ENCODE data around the gene MLNR. TPM values are rescaled to one million over a fixed set of nuclear protein-coding genes. Genes with fewer than 3 reads are reported as not detected.

Gene MLNR
- total RNA-seq, 1 experiment from 2014 or later: not detected

- H3K4me3 Mint-ChIP-seq (ENCODE audit: unreplicated experiment): no peak overlapping the region
- Histone ChIP-seq H3K4me3 (ENCODE audit: low read depth, low read length) (no peak overlapping the region), H3K36me3 (ENCODE audit: control insufficient read depth, insufficient read depth, low read length) (no peaks in the 10 kb centered on the region), H3K9me3 (no peaks in the 10 kb centered on the region), H3K27me3 (replicated peaks; ENCODE audit: control insufficient read depth, insufficient read depth, low read length) (no peaks in the 10 kb centered on the region), H3K4me1 (peaks cover 13% of the 10 kb centered on the region; the same call in 1 of the 2 replicates)
- H3K27me3 Mint-ChIP-seq (ENCODE audit: insufficient read depth, unreplicated experiment): no peaks in the 10 kb centered on the region
- H3K4me1 Mint-ChIP-seq (ENCODE audit: low read depth, unreplicated experiment): peaks cover 9% of the 10 kb centered on the region
- ChIA-PET CTCF (interaction anchor here (1.3 kb wide), 1 partner anchor 42 kb away, joined by 3 read pairs; no protein-coding TSS in a partner anchor), POLR2A (no interaction called here)
- no peak overlapping the region for H3K27ac Mint-ChIP-seq (ENCODE audit: unreplicated experiment)
- DNase-seq: no peak
- intact Hi-C loops (cut with micrococcal nuclease; ENCODE audit: unreplicated experiment): loop anchor here (1.0 kb wide), 1 partner anchor 9 kb away; the partner anchor contains the start of gene CDADC1
- TF ChIP-seq CTCF (IDR thresholded peaks at IDR 0.05; ENCODE audit: insufficient read depth in 1 of 2, low read depth in 1 of 2, low read length in 1 of 2, severe bottlenecking in 1 of 2, unreplicated experiment in 1 of 2): no peak
- H3K9me3 Mint-ChIP-seq (ENCODE audit: unreplicated experiment): no peaks in the 10 kb centered on the region
- no TSS peak for BruUV-seq (replicated peaks)
- H3K36me3 Mint-ChIP-seq (ENCODE audit: insufficient read depth, unreplicated experiment): no peaks in the 10 kb centered on the region
These were observed 18.5 kb downstream of the MLNR start for GRCh38 chr13:49238621-49239020.

- Histone ChIP-seq H3K9me3 (no peaks in the 10 kb centered on the region), H3K4me3 (ENCODE audit: low read depth, low read length) (no peak overlapping the region), H3K36me3 (ENCODE audit: control insufficient read depth, insufficient read depth, low read length) (no peaks in the 10 kb centered on the region), H3K27me3 (replicated peaks; ENCODE audit: control insufficient read depth, insufficient read depth, low read length) (no peaks in the 10 kb centered on the region), H3K4me1 (peaks cover 13% of the 10 kb centered on the region; the same call in 1 of the 2 replicates)
- CTCF ChIA-PET: interaction anchor here (1.2 kb wide), 1 partner anchor 41 kb away, joined by 8 read pairs; no protein-coding TSS in a partner anchor
- Mint-ChIP-seq H3K36me3 (ENCODE audit: insufficient read depth, unreplicated experiment) (no peaks in the 10 kb centered on the region), H3K9me3 (ENCODE audit: unreplicated experiment) (no peaks in the 10 kb centered on the region), H3K27me3 (ENCODE audit: insufficient read depth, unreplicated experiment) (peaks cover 1% of the 10 kb centered on the region), H3K4me3 (ENCODE audit: unreplicated experiment) (no peak overlapping the region), H3K27ac (ENCODE audit: unreplicated experiment) (no peak overlapping the region), H3K4me1 (ENCODE audit: low read depth, unreplicated experiment) (peaks cover 9% of the 10 kb centered on the region)
- intact Hi-C loops (cut with micrococcal nuclease; ENCODE audit: unreplicated experiment): loop anchor here (1.0 to 2.0 kb wide), 2 partner anchors 41 to 367 kb away; no protein-coding TSS in a partner anchor
- BruUV-seq (replicated peaks): no TSS peak
- DNase-seq: peak in 1 of 2 experiments; percentile 33
- peak; percentile 35 to 55 for TF ChIP-seq CTCF (IDR thresholded peaks at IDR 0.05; ENCODE audit: insufficient read depth in 1 of 2, low read depth in 1 of 2, low read length in 1 of 2, severe bottlenecking in 1 of 2, unreplicated experiment in 1 of 2)
- POLR2A ChIA-PET: no interaction called here
These were observed 19.9 kb downstream of the MLNR start for GRCh38 chr13:49240017-49240416.

DNA sequence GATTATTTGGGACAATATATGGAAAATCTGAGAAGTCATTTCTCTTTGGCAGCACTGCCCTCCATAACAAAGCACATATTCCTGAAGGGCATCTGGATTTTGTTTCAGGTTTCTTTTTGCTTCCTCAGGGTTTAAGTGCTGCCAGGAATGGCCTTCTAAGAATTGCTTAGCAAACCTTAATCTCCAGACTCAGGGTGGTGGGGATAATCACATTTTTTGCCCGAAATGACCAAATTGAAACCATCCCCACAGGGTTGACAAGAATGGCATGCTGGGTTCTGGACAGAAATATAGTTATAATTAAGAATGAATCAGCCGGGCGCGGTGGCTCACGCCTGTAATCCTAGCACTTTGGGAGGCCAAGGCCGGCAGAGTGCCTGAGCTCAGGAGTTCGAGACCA lies 21.2 kb downstream of the MLNR start:
- TF ChIP-seq CTCF (IDR thresholded peaks at IDR 0.05; ENCODE audit: insufficient read depth in 1 of 2, low read depth in 1 of 2, low read length in 1 of 2, severe bottlenecking in 1 of 2, unreplicated experiment in 1 of 2): no peak
- ChIA-PET CTCF (no interaction called here), POLR2A (no interaction called here)
- H3K4me1 Mint-ChIP-seq (ENCODE audit: low read depth, unreplicated experiment): peaks cover 9% of the 10 kb centered on the region
- no peak for DNase-seq
- H3K36me3 Mint-ChIP-seq (ENCODE audit: insufficient read depth, unreplicated experiment): no peaks in the 10 kb centered on the region
- H3K27ac Mint-ChIP-seq (ENCODE audit: unreplicated experiment): no peak overlapping the region
- no peaks in the 10 kb centered on the region for H3K9me3 Mint-ChIP-seq (ENCODE audit: unreplicated experiment)
- intact Hi-C loops (cut with micrococcal nuclease; ENCODE audit: unreplicated experiment): loop anchor here (2.0 kb wide), 1 partner anchor 366 kb away; no protein-coding TSS in a partner anchor
- no TSS peak for BruUV-seq (replicated peaks)
- no peak overlapping the region for H3K4me3 ChIP-seq (ENCODE audit: low read depth, low read length)
- H3K27me3 Mint-ChIP-seq (ENCODE audit: insufficient read depth, unreplicated experiment): peaks cover 2% of the 10 kb centered on the region
- no peaks in the 10 kb centered on the region for H3K9me3 ChIP-seq
- no peak overlapping the region for H3K4me3 Mint-ChIP-seq (ENCODE audit: unreplicated experiment)
- no peaks in the 10 kb centered on the region for H3K27me3 ChIP-seq (replicated peaks; ENCODE audit: control insufficient read depth, insufficient read depth, low read length)
- no peaks in the 10 kb centered on the region for H3K36me3 ChIP-seq (ENCODE audit: control insufficient read depth, insufficient read depth, low read length)
- H3K4me1 ChIP-seq: peaks cover 13% of the 10 kb centered on the region; the same call in 1 of the 2 replicates
